LNCAP (cell line): Measurements from ENCODE around the gene METTL21A.

ENCODE experiments used
- TF ChIP-seq, protein P1 (sequence below): fragments of 450-650 bp; IDR thresholded peaks from 2 replicates; pipeline ENCODE4 v1.5.1; 2017; ENCODE audit warnings: mild to moderate bottlenecking

METTL21A gene

DNA sequence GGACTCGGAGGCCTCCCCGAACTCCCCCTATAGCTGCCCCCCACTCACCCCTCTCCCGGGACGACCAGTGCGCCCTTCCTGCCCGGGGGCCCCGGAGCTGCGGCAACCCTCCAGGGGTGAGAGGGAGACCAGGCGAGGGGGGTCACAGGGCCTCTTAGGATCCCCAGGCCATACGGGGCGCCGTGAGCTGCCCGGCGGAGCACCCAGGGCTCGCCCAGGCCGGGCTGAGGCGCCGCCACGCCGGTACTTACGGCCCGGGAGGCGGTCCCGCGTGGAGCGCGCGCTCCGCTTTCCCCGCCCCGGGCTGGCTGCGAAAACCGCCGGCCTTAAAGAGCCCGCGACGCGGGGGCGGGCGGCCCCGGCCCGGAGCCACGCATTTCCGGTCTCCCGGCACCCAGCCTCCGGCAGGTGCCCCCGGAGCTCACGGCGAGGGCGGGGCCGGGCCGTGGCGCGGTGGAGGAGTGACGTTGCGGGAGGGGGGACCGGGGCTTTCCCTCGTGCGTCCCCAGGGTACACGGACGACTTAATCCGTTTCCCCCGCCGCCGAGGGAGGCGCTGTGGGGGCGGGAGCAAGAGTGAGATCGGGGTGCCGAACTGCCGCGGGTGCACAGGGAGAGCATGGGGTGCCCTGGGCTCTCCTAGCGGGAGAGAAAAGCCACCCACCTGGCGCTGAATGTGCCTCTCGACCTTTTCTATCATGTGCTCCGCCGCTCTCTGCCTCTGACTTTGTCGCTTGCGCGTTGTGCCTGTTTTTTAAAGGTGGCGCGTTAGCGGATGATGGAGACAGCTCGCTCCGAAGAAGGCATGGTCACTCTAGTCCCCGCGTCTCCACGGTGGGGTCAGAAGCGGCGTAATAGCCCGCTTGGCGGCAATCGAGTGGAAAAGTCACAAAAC is at the start of gene METTL21A:
Gene METTL21A (minus strand): TSS at position 381 of the 894 bp plus-strand sequence. CDS start 1,019 bp downstream, outside the sequence.
- TF ChIP-seq, protein P1, sequence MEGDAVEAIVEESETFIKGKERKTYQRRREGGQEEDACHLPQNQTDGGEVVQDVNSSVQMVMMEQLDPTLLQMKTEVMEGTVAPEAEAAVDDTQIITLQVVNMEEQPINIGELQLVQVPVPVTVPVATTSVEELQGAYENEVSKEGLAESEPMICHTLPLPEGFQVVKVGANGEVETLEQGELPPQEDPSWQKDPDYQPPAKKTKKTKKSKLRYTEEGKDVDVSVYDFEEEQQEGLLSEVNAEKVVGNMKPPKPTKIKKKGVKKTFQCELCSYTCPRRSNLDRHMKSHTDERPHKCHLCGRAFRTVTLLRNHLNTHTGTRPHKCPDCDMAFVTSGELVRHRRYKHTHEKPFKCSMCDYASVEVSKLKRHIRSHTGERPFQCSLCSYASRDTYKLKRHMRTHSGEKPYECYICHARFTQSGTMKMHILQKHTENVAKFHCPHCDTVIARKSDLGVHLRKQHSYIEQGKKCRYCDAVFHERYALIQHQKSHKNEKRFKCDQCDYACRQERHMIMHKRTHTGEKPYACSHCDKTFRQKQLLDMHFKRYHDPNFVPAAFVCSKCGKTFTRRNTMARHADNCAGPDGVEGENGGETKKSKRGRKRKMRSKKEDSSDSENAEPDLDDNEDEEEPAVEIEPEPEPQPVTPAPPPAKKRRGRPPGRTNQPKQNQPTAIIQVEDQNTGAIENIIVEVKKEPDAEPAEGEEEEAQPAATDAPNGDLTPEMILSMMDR: no peak

DNA sequence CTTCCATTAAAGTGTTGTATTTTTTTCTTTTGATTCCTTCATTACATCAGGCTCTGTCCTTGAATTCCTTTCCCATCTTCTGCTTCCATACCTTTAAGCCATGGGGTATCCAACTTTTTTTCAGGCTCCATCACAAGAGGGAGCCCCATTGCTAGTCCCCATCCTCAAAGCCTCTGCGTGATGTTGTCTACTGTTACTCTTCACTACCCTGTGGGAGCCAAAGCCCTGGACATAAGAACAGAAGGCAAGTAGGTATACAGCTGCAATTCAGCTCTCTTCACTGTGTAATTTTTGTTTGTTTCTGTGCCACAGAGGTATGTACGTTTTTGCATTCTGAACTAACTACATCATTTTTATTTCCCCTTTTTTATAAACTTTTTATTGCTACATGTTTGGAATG is 49.6 kb upstream of the METTL21A start:
- TF ChIP-seq, protein P1: no peak

DNA sequence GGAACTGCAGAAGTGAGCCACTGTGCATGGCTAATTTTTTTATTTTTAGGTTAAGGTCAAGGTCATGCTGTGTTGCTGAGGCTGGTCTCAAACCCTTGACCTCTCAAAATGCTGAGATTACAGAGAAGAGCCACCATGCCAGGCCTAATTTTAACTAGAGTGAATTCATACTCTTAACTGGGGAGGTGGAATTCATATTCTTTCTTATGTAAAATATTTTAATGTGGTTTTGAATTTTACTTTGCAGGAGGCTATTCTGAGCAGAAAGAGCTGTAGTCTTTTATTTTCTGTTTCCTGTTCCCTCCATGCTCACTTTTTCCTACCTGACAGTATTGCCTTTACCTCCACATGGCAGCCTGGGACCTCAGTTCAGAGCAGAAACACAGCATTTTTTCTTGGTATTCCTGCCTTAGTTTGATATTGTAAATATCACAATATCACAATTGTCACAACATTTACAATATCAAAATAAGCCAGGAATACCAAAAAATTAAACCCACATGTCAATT is 49.1 kb upstream of the METTL21A start:
- TF ChIP-seq, protein P1: no peak

- TF ChIP-seq, protein P1: no peak
Measured at GRCh38 chr2:207673431-207673830, 48.2 kb upstream of the METTL21A start.

DNA sequence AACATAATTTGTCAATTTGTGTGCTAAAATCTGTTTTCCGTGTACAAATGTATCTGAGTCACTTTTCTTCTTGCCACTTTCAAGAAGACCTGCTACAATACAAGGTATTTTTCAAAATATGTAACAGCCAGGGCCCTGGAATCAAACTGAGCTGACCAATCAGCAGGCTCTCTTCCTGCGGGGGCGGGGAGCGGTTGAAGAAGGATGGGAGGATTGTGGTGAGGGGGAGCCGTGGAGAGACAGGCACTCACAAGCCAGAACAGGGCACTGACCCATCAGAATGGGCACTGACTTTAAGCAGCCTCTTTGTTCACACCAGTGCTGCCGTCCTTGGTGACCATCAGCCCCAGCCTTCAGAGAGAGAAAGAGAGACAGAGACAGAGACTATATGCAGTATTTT is 45.7 kb upstream of the METTL21A start:
- TF ChIP-seq, protein P1: no peak

- TF ChIP-seq, protein P1: no peak
Measured at GRCh38 chr2:207663870-207664545, 38.8 kb upstream of the METTL21A start.

DNA sequence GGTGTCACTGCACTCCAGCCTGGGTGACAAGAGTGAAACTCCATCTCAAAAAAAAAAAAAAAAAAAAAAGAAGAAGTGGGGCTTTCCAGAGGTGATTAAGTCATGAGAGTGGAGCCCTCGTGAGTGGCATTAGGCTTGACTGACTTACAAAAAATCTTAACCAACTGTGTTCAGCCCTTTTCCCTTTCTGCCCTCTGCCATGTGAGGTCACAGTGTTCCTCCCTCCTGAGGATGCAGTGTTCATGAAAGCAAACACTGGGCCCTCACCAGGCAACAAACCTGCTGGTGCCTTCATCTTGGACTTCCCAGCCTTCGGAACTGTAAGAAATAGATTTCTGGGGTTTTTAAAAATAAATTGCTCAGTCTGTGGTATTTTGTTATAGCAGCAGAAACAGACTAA is 37.0 kb upstream of the METTL21A start:
- TF ChIP-seq, protein P1: no peak
